NCI-H748 (cell line): ENCODE measurements around the gene RHO.

Experiments
- DNase-seq: peaks from one replicate; lab custom pipeline; 2025; ENCODE audit not compliant: unreplicated experiment; lab: John Stamatoyannopoulos, UW

RHO gene

DNA sequence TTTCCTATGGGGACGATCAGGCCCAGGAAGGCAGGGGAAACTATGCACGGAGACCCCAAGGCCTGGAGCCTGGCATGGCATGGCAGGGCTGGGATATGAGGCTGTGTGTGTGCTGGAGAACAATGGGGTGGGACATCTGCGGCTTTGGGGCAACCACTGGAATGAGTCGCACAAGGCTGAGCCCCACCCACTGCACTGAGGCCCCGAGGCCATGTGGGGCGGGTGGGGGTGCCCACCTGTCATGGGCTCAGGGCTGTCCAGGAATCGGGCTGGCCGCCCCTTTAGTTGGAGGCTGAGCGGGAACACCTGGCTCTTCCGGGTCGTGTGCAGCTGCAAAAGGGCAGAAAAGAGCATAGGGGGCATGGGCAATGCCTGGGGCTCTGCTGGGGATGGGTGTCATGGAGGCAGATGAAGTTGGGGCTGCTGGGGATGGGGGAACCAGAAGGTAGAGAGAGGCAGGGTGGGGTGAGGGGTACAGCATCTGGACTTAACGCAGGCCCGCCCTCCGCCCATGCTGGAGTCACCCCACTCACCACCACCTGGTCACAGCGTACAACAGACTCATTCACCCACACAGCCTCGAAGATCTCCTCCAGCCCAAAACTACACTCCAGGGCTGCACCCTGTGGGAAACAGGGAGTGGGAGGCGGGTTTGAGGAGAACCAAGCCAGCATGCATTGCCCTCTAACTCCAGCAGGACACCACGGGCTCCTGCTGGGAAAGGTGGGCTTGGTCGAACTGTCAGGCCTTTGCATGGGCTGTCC, 47.0 kb downstream of the RHO start:
- DNase-seq: no peak

DNA sequence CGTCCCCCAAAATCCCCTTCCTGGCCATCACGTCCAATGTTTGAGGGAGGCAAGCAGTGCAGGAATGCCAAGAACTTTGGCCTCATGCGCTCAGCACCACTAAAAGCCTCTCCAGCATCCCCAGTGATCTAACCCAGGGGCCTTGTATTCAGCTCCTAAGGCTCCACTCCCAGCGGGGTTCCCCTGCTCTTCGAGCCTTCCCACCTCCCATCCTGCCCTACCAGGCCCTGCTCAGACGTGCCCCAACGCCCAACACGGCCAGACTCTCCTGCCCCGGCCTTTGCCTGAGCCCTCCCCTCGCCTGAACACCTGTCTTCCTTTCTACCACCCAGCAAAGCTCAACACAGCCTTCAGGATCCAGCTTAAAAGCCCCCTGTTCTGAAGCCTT, 47.6 kb downstream of the RHO start:
- DNase-seq: no peak

DNA sequence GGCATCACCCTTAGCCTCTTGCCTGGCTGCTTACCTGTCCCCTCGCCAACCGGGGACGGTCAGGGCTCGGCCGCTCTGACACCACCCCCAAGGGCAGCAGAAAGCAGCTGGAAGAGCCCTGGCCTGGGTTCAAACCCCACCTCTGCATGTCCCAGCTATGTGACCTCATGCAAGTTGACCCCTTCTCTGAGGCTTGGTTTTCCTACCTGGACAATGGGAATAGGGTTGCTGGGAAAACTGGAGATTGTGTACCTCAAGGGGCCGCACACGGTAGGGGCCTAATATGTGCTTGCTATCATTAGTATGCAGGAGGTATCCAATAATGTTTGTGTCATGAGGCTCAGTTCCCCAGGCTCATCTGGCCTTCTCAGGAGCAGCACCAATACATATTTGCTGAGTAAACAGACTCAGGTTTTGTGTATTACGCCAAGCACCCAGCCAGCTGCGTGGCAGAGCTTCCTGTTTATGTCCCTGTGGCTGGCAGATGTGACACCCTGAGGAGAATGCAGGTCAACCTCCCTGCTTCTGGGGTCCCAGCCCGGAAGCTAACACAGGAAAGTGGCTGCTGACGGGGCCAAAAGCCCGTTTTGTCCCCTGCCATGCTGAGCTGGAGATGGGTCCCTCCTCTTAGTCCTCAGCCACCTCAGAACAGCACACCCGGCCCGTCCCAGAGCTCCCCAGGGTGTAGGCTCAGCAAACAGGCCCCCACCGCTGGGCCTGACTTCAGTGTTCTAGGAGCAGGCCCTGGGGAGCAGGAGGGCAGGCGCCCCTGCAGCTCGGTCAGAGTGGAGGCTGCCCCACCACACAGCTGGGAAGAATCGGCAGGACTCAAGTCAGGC, 48.3 kb downstream of the RHO start:
- DNase-seq: peak; percentile 76

DNA sequence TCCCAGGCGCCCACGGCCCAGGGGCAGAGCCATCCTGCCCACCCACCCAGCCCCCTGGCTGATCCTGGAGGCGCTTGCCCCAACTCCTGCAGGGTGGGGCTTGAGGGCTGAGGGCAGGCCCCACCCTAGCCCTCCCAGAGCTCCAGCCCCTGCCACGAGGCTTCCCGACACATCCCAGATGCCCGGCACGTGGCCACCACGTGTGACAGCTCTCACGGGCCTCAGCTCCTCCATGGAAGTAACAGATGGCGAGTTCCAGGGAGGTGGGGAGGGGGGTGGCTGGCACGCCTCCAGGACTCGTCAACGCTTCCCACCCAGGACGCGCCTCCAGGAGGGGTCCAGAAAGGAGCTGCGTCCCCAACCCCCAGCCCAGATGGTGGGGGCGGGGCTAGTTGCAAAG, 48.9 kb downstream of the RHO start:
- DNase-seq: peak; percentile 1

DNA sequence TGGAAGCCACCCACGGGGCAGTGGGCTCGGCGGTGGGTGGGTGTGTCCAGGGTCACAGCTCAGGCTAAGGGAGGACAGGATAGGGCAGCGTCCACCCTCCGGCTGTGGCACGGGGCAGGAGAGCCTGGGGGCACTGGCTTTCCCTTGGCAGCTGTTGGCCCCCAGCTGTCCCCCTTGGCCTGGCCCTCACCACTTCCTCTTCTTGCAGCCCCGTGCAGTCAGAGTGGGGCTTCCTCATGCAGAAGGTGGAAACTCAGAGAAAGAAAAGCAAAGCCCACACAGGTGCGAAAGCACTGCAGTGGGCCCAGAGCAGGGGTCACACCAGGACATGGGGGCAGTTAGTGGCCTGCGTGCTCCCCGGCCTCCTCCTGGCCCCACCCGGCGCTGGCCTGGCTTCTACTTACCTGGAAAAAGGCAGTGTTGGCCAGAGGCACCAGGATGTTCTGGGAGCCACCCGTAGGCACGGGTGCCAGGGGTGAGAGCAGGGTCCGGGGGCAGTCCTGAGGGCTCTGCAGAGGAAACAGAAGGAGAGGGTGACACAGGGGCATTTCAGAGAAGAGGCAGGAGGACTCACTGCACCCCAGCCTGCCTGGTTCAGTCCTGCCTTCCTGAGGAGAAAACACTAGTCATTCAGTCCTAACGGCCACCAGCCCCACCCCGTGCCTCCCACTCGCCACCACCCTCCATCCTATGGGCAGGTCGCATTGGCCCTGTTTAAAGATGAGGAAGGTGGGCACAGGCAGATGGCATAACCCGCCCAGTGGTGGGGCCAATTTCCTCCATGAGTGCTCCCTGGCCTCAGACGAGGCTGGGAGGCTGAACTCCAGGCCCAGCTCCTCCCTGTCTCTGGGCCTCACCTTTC, 49.7 kb downstream of the RHO start:
- DNase-seq: no peak

DNA sequence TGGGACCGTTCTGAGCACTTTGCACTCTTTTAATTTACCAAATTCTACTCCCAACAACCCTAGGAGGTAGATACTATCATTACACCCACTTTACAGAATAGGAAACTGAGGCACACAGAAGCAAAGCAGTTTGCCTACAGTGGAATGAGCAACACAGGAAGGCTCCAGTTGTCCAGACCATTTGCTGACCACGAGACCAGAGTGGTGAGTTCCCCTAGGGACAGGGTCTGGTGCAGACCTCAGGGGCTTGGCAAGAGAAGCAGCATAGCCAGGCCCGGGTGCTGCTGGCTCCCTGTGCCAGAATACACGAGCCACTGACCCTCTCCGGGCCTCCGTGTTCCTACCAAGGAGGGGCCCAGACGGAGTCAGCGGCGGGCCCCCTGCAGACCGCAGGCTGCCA, 51.6 kb downstream of the RHO start:
- DNase-seq: no peak

DNA sequence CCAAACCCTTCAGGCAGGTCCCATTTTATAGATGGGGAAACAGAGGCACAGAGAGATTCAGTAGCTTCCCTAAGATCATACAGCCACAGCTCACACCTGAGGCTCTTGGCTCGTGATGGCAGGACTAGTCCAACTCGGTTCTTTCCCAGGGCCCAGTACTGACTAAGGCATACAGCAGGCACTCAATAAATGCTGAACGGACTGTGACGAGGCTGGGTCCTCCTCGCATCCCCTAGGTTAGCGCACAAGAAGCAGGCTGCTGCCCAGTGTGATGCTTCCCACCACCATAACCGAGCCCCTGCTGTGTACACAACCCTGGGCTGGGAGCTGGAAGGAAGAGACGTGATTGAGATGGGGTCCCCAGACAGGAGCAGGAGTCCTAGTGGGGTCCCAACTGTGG, 53.2 kb downstream of the RHO start:
- DNase-seq: no peak

DNA sequence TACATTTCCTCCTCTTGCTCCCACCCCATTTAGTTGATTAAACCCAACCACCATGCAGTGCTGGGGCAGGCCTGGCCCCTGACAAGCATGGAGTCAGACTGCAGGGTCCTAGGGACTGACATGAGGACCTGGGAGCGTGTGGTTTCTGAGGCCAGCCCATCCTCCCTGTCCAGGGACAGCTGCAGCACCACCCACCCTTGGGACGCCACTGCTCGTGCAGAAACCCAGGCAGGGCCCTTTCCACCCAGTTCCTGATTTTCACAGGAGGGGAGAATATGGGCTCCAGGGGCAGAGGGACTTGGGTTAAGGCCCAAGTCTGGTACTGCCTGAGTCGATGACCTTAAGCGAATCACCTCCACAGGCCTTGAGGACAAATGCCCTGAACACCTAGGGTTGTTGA, 54.4 kb downstream of the RHO start:
- no peak for DNase-seq

DNA sequence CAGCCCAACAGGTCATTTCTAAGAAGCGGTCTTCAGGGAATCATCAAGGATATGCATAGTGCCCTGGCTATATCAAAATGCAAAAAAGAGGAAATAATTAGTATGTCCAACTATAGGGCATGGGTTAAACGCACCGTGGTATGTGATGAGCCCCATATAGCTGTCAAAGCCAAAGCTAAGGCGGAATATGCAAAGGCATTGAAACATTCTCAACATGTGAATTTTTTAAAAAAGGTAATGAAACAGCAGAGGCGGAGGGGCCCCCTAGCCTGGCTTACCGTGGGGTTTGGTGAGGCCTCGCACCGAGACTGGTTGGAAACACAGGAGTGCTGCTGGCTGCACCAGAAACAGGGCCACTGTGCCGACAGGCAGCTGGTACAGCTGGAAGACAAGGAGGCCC, 54.9 kb downstream of the RHO start:
- DNase-seq: no peak

DNA sequence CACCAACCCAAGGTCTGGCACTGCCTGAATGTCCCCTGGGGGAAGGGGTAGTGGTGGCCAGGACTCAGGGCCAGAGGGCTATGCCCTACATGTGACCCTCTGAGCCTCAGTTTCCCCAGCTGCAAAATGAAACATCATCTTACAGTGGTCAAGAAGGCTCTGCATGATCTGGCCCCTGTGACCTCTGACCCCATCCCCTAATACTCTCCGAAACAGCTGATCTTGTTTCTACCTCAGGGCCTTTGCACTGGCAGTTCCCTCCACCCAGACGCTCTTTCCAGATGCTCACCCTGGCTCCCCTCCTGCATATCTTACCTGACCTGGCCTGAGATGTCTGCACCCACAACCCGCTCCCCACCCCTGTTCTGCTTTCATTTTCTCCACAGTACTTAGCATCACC, 56.2 kb downstream of the RHO start:
- no peak for DNase-seq
